Raji (cell line): ENCODE measurements around the gene MAST1.

Experiments used
- POLR2A ChIP-seq: IDR thresholded peaks from 2 replicates; pipeline ENCODE4 v1.6.1; 2011; ENCODE audit warnings: low read depth, low read length, control low read depth; ENCODE audit not compliant: insufficient read depth

Gene MAST1

GRCh38 chr19:12847159-12848139 lies 9.1 kb downstream of the MAST1 start:
- TF ChIP-seq POLR2A = peak; percentile 24; the same call in 1 of the 2 replicates

GRCh38 chr19:12856653-12857052 lies 18.3 kb downstream of the MAST1 start:
- TF ChIP-seq POLR2A = no peak

GRCh38 chr19:12858041-12858928 lies 20.0 kb downstream of the MAST1 start:
- no peak for TF ChIP-seq POLR2A

GRCh38 chr19:12859546-12859945 lies 21.2 kb downstream of the MAST1 start:
- TF ChIP-seq POLR2A = no peak

- TF ChIP-seq POLR2A = no peak
Measured at GRCh38 chr19:12864143-12864542, 25.8 kb downstream of the MAST1 start.

- no peak for TF ChIP-seq POLR2A
Measured at GRCh38 chr19:12864721-12865715, 26.7 kb downstream of the MAST1 start.

- no peak for TF ChIP-seq POLR2A
Measured at GRCh38 chr19:12865746-12866415, 27.6 kb downstream of the MAST1 start.

GRCh38 chr19:12866416-12867119 lies 28.3 kb downstream of the MAST1 start:
- no peak for TF ChIP-seq POLR2A

GRCh38 chr19:12867120-12868099 lies 29.1 kb downstream of the MAST1 start:
- no peak for TF ChIP-seq POLR2A

- TF ChIP-seq POLR2A = no peak
Measured at GRCh38 chr19:12868540-12869112, 30.3 kb downstream of the MAST1 start.

- no peak for TF ChIP-seq POLR2A
Measured at GRCh38 chr19:12871681-12872080, 33.4 kb downstream of the MAST1 start.

GRCh38 chr19:12872255-12872654 lies 33.9 kb downstream of the MAST1 start:
- no peak for TF ChIP-seq POLR2A
